Measurements from ENCODE around the gene DDN. TPM values are rescaled to one million over a fixed set of nuclear protein-coding genes. Genes with fewer than 3 reads are reported as not detected.

Gene DDN
- total RNA-seq (2014; rRNA removed), result 3.5 and 5.6 TPM in 2 replicates
- percentile 40 among the genes with signal in this experiment for Bru-seq, nascent RNA
- percentile 60 among the genes with signal in this experiment for BruChase-seq, experiment 1, labeled RNA remaining after a 6-hour chase
- BruChase-seq, experiment 2, labeled RNA remaining after a 2-hour chase, result percentile 48 among the genes with signal in this experiment
- long read RNA-seq, result 0 reads

- H3K9ac ChIP-seq (ENCODE audit: low read length), result peak within 1 kb of the TSS; percentile 52
These were observed at the start of gene DDN for GRCh38 chr12:48999371-49000131. Gene DDN (minus strand): TSS chr12:48999375. CDS start chr12:48999287, 88 bp downstream.

GRCh38 chr12:49048953-49049352 is 49.8 kb upstream of the DDN start:
- no peak for TF ChIP-seq EZH2 (IDR thresholded peaks at IDR 0.05; ENCODE audit: low read length, unreplicated experiment)
- H3K4me1 ChIP-seq (ENCODE audit: insufficient read depth, low read length), result peaks cover 7% of the 10 kb centered on the region
- POLR2A ChIA-PET (ENCODE audit: unreplicated experiment), result interaction anchor here (0.6 kb wide), 1 partner anchor 25 kb away, joined by 8 read pairs; no protein-coding TSS in a partner anchor
- no peak overlapping the region for H3K27ac ChIP-seq (ENCODE audit: low read length)
- H3K27me3 ChIP-seq (ENCODE audit: low read length), result no peaks in the 10 kb centered on the region
- no peak for ATAC-seq
- no peak for DNase-seq
- H4K20me1 ChIP-seq (ENCODE audit: low read length), result peaks cover 14% of the 10 kb centered on the region; the same call in 1 of the 2 replicates
- no TSS peak for BruUV-seq (replicated peaks)
- peaks cover 9% of the 10 kb centered on the region for H3K79me2 ChIP-seq (ENCODE audit: low read length)
- no peaks in the 10 kb centered on the region for H3K9me3 ChIP-seq (ENCODE audit: low read length)
- no peak overlapping the region for H3K9ac ChIP-seq (ENCODE audit: low read length)
- CTCF ChIA-PET, result no interaction called here
- no peaks in the 10 kb centered on the region for H3F3A ChIP-seq (ENCODE audit: low read length, unreplicated experiment)
- H3K9me2 ChIP-seq (replicated peaks; ENCODE audit: low read length), result no peaks in the 10 kb centered on the region
- H3K36me3 ChIP-seq (ENCODE audit: low read depth, low read length), result peaks cover 85% of the 10 kb centered on the region
- no peak overlapping the region for H3K4me2 ChIP-seq (ENCODE audit: low read length)
- no peak overlapping the region for H2AFZ ChIP-seq (ENCODE audit: low read length)
- intact Hi-C loops (cut with micrococcal nuclease), result no loop called here
- H3K4me3 ChIP-seq (ENCODE audit: low read length), result no peak overlapping the region

More at GRCh38 chr12:48999371-49000131, at the start of gene DDN:
- intact Hi-C loops (cut with micrococcal nuclease), result loop anchor here (5.0 kb wide), 1 partner anchor 67 kb away; no protein-coding TSS in a partner anchor
- ChIA-PET CTCF (interaction anchor here (0.6 kb wide), 1 partner anchor 20 kb away, joined by 3 read pairs; no protein-coding TSS in a partner anchor), POLR2A (ENCODE audit: unreplicated experiment) (no interaction called here)
- Histone ChIP-seq H3K9me3 (ENCODE audit: low read length) (no peaks in the 10 kb centered on the region), H3K4me2 (ENCODE audit: low read length) (peak within 1 kb of the TSS; percentile 94), H3F3A (ENCODE audit: low read length, unreplicated experiment) (no peaks in the 10 kb centered on the region), H3K4me3 (ENCODE audit: low read length) (peak within 1 kb of the TSS; percentile 72), H3K4me1 (ENCODE audit: insufficient read depth, low read length) (peaks cover 16% of the 10 kb centered on the region), H3K36me3 (ENCODE audit: low read depth, low read length) (peaks cover 10% of the 10 kb centered on the region; the same call in 1 of the 2 replicates), H3K79me2 (ENCODE audit: low read length) (no peaks in the 10 kb centered on the region), H3K9me2 (replicated peaks; ENCODE audit: low read length) (no peaks in the 10 kb centered on the region), H4K20me1 (ENCODE audit: low read length) (no peaks in the 10 kb centered on the region), H3K27me3 (ENCODE audit: low read length) (no peaks in the 10 kb centered on the region), H3K27ac (ENCODE audit: low read length) (no peak within 1 kb of the TSS), H2AFZ (ENCODE audit: low read length) (peak within 1 kb of the TSS; percentile 81)
- DNase-seq (peak; percentile 62), ATAC-seq (peak; percentile 45)
- TF ChIP-seq CTCF (conservative IDR thresholded peaks at IDR 0.05; ENCODE audit: low read depth, low read length), result no peak
- no peak for TF ChIP-seq EZH2 (IDR thresholded peaks at IDR 0.05; ENCODE audit: low read length, unreplicated experiment)
- no peak for TF ChIP-seq EZH2phosphoT487 (IDR thresholded peaks at IDR 0.05; ENCODE audit: borderline replicate concordance, low read length)
- no TSS peak for BruUV-seq (replicated peaks)

GRCh38 chr12:49046129-49046895 is 47.1 kb upstream of the DDN start:
- ChIA-PET POLR2A (ENCODE audit: unreplicated experiment) (no interaction called here), CTCF (no interaction called here)
- BruUV-seq (replicated peaks), result no TSS peak
- no peak overlapping the region for H3K9ac ChIP-seq (ENCODE audit: low read length)
- H4K20me1 ChIP-seq (ENCODE audit: low read length), result 0 out of 2 replicates have a peak, but pooled peaks cover 9% of the 10 kb centered on the region
- TF ChIP-seq CTCF (conservative IDR thresholded peaks at IDR 0.05; ENCODE audit: low read depth, low read length) (no peak), EZH2phosphoT487 (IDR thresholded peaks at IDR 0.05; ENCODE audit: borderline replicate concordance, low read length) (no peak), EZH2 (IDR thresholded peaks at IDR 0.05; ENCODE audit: low read length, unreplicated experiment) (no peak)
- no peaks in the 10 kb centered on the region for H3K79me2 ChIP-seq (ENCODE audit: low read length)
- no peak for DNase-seq
- H3K9me2 ChIP-seq (replicated peaks; ENCODE audit: low read length), result no peaks in the 10 kb centered on the region
- peaks cover 86% of the 10 kb centered on the region for H3K36me3 ChIP-seq (ENCODE audit: low read depth, low read length)
- no peak overlapping the region for H3K27ac ChIP-seq (ENCODE audit: low read length)
- H3F3A ChIP-seq (ENCODE audit: low read length, unreplicated experiment), result no peaks in the 10 kb centered on the region
- H2AFZ ChIP-seq (ENCODE audit: low read length), result no peak overlapping the region
- ATAC-seq, result no peak
- no peak overlapping the region for H3K4me3 ChIP-seq (ENCODE audit: low read length)
- no peaks in the 10 kb centered on the region for H3K9me3 ChIP-seq (ENCODE audit: low read length)
- peaks cover 7% of the 10 kb centered on the region for H3K4me1 ChIP-seq (ENCODE audit: insufficient read depth, low read length)
- intact Hi-C loops (cut with micrococcal nuclease), result no loop called here
- no peaks in the 10 kb centered on the region for H3K27me3 ChIP-seq (ENCODE audit: low read length)
- H3K4me2 ChIP-seq (ENCODE audit: low read length), result no peak overlapping the region

All from PC-3 (cell line).